ENCODE data around the gene VSX2. TPM values are rescaled to one million over a fixed set of nuclear protein-coding genes. Genes with fewer than 3 reads are reported as not detected.

Gene VSX2
- total and polyA plus RNA-seq, 2 of the 13 experiments (the other 11 are each of a cell fraction or from before 2014, with no cell fraction given), result 0.05 TPM; not detected in 1

- BruUV-seq (replicated peaks), result no TSS peak
- POLR2A ChIA-PET, result no interaction called here
- H3K36me3 ChIP-seq (replicated peaks in 1 of 2; ENCODE audit: control insufficient read depth in 1 of 2, insufficient read depth in 2 of 2, low read length in 2 of 2), result peaks cover 0 to 2% of the 10 kb centered on the region in 2 experiments; a peak in 2 of 5 replicates
- in situ Hi-C loops (cut with HindIII; ENCODE audit: extremely low pct_ligation_motif_present, low pct_unique_long_range_greater_than_20kb) (no loop called here), intact Hi-C loops (cut with micrococcal nuclease; ENCODE audit: unreplicated experiment) (no loop called here)
- TF ChIP-seq ZNF260 (CRISPR knock-in tag; IDR thresholded peaks at IDR 0.05; ENCODE audit: borderline replicate concordance, low read depth) (no peak), ZBTB21 (CRISPR knock-in tag; IDR thresholded peaks at IDR 0.05) (no peak), ISX (CRISPR knock-in tag; conservative IDR thresholded peaks at IDR 0.05) (no peak), MLLT10 (CRISPR knock-in tag; IDR thresholded peaks at IDR 0.05) (no peak), TRIM24 (CRISPR knock-in tag; IDR thresholded peaks at IDR 0.05) (no peak), CREM (IDR thresholded peaks at IDR 0.05) (no peak), CREM (CRISPR knock-in tag; IDR thresholded peaks at IDR 0.05) (no peak), ZNF841 (CRISPR knock-in tag; IDR thresholded peaks at IDR 0.05; ENCODE audit: borderline replicate concordance) (no peak), SNRNP70 (IDR thresholded peaks at IDR 0.05; ENCODE audit: low read depth, low read length) (no peak), RBAK (CRISPR knock-in tag; IDR thresholded peaks at IDR 0.05) (no peak), THAP9 (CRISPR knock-in tag; IDR thresholded peaks at IDR 0.05; ENCODE audit: borderline replicate concordance) (no peak), ZZZ3 (CRISPR knock-in tag; IDR thresholded peaks at IDR 0.05; ENCODE audit: borderline replicate concordance) (no peak)
- no peak overlapping the region for H2AFZ ChIP-seq (ENCODE audit: low read length)
- FAIRE-seq (no peak), DNase-seq (ENCODE audit: low spot score) (no peak), ATAC-seq (no peak)
- no peaks in the 10 kb centered on the region for H4K20me1 ChIP-seq (ENCODE audit: insufficient read depth, low read length)
- no peaks in the 10 kb centered on the region for H3K4me1 ChIP-seq (ENCODE audit: insufficient read depth, low read length)
- no peak overlapping the region for H3K4me2 ChIP-seq (ENCODE audit: low read depth, low read length)
- H3K9me3 ChIP-seq (ENCODE audit: low read length), result no peaks in the 10 kb centered on the region
- no peak overlapping the region for H3K4me3 ChIP-seq (replicated peaks in 1 of 3; ENCODE audit: insufficient read depth in 1 of 3, low read depth in 2 of 3, low read length in 3 of 3)
- CTCF ChIA-PET (ENCODE audit: low intra/inter-chr PET ratio, low total read pairs), result no interaction called here
- H3K79me2 ChIP-seq (ENCODE audit: insufficient read depth, low read length), result no peaks in the 10 kb centered on the region
- H3K27me3 ChIP-seq (ENCODE audit: control insufficient read depth in 1 of 2, insufficient read depth in 2 of 2, low read length in 2 of 2), result no peaks in the 10 kb centered on the region
- 90% methylated on average over 3 of the region's 3 CpGs for WGBS (ENCODE audit: low lambda C conversion rate)
- H3K9ac ChIP-seq (ENCODE audit: insufficient read depth, low read depth, low read length), result no peak overlapping the region
- no peak overlapping the region for H3K27ac ChIP-seq (ENCODE audit: extremely low read length, insufficient read depth, low read length)
These were observed 48.2 kb upstream of the VSX2 start for GRCh38 chr14:74190927-74191575.

Measured in HepG2 (cell line).